SJSA1 (cell line): ENCODE measurements around the gene ATAD5. TPM values are rescaled to one million over a fixed set of nuclear protein-coding genes. Genes with fewer than 3 reads are reported as not detected.
"Not testable (repeated sequence)": the region's sequence is repeated elsewhere in the genome, so short reads cannot be mapped to it uniquely, and the experiment has no call there.

Source experiments
- DNase-seq, 2 experiments: peaks; one replicate each; pipeline ENCODE4 v3.0.0-alpha.2; 2015 to 2020; ENCODE audit warnings: low spot score in 2 of 2, low read depth in 1 of 2
- H3K27ac ChIP-seq: fragments of 250-450 bp; sonication (Bioruptor Pico); 2 replicates; pipeline ENCODE4 v1.5.1; 2020; ENCODE audit warnings: mild to moderate bottlenecking, moderate library complexity
- H3K27me3 ChIP-seq: fragments of 250-450 bp; sonication (Bioruptor Pico); replicated peaks from 2 replicates; pipeline ENCODE4 v1.5.1; 2020; ENCODE audit warnings: mild to moderate bottlenecking, moderate library complexity
- H3K36me3 ChIP-seq: fragments of 250-450 bp; sonication (Bioruptor Pico); 2 replicates; pipeline ENCODE4 v1.5.1; 2020; ENCODE audit warnings: mild to moderate bottlenecking
- H3K4me1 ChIP-seq: fragments of 250-450 bp; sonication (Bioruptor Pico); replicated peaks from 2 replicates; pipeline ENCODE4 v1.6.1; 2021; ENCODE audit warnings: mild to moderate bottlenecking
- H3K4me3 ChIP-seq: fragments of 250-450 bp; sonication (Bioruptor Pico); 2 replicates; pipeline ENCODE4 v1.5.1; 2020; ENCODE audit warnings: mild to moderate bottlenecking
- H3K9me3 ChIP-seq: fragments of 250-450 bp; sonication (Bioruptor Pico); replicated peaks from 2 replicates; pipeline ENCODE4 v1.5.1; 2020; ENCODE audit warnings: mild to moderate bottlenecking
- total RNA-seq: library from RNA; depleted of rRNA; stranded (reverse); fragments of >200 nt; shearing (Covaris generic); gene quantifications from 2 replicates; pipeline ENCODE4 v1.2.3, GENCODE V29; 2014

ATAD5 gene
- total RNA-seq, 1 experiment from 2014 or later = 11.6 TPM

DNA sequence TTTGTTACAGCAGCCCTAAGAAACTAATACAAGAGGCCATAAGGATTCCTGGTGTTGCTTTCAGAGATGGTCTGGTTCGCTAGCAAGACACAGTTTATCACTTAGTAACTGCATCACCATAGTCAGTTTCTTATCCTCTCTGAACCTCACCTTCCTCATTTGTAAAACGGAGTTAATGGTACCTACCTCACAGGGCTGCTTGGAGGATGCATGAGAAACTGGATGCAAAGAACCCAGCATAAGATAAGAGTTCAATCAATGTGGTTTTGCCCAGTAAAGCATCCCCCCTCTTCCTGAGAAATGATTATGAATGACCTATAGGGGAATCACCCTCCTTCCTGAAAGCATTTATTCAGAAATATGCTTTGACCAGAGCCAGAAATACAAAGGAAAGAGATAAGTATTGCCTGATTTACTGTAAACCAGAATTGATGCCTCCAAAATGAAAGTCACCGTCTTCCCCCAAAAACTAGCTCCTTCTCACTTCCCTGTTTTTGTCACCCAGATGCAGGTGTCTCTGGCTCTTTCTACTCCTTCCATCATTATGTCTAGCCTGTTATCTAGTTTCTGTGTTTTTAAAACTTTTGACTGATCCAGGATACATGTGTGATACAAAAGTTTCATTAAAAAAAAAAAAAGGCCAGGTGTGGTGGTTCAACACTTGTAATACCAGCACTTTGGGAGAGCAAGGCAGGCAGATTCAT lies 77.1 kb downstream of the ATAD5 start:
- H3K27ac ChIP-seq = no peak overlapping the region
- H3K9me3 ChIP-seq = no peaks in the 10 kb centered on the region
- H3K36me3 ChIP-seq = peaks cover 4% of the 10 kb centered on the region
- peaks cover 15% of the 10 kb centered on the region for H3K4me1 ChIP-seq
- no peaks in the 10 kb centered on the region for H3K27me3 ChIP-seq
- no peak for DNase-seq
- H3K4me3 ChIP-seq = no peak overlapping the region

GRCh38 chr17:30910151-30910550 lies 78.4 kb downstream of the ATAD5 start:
- not testable (repeated sequence) for H3K4me3 ChIP-seq, DNase-seq, H3K27me3 ChIP-seq, H3K36me3 ChIP-seq, H3K9me3 ChIP-seq, H3K27ac ChIP-seq
- peaks cover 13% of the 10 kb centered on the region for H3K4me1 ChIP-seq

DNA sequence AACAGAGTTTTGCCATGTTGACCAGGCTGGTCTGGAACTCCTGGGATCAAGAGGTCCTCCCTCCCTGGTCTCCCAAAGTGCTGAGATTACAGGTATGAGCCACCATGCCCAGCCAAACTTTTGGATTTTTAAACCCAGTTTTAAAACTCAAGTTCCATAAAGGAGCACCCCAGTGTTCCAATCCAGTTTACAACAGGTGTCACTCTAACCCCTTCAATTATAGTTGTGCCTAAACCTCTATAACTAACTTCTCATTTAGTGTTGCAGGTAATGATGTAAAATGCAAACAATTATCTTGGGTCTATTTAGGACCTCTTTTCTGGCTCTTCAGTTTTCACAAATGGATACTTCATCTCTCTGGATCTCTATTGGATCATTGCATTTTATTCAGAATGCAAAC lies 82.2 kb downstream of the ATAD5 start:
- H3K4me1 ChIP-seq = no peaks in the 10 kb centered on the region
- H3K36me3 ChIP-seq = no peaks in the 10 kb centered on the region
- no peak for DNase-seq
- no peak overlapping the region for H3K27ac ChIP-seq
- H3K27me3 ChIP-seq = no peaks in the 10 kb centered on the region
- no peaks in the 10 kb centered on the region for H3K9me3 ChIP-seq
- no peak overlapping the region for H3K4me3 ChIP-seq

DNA sequence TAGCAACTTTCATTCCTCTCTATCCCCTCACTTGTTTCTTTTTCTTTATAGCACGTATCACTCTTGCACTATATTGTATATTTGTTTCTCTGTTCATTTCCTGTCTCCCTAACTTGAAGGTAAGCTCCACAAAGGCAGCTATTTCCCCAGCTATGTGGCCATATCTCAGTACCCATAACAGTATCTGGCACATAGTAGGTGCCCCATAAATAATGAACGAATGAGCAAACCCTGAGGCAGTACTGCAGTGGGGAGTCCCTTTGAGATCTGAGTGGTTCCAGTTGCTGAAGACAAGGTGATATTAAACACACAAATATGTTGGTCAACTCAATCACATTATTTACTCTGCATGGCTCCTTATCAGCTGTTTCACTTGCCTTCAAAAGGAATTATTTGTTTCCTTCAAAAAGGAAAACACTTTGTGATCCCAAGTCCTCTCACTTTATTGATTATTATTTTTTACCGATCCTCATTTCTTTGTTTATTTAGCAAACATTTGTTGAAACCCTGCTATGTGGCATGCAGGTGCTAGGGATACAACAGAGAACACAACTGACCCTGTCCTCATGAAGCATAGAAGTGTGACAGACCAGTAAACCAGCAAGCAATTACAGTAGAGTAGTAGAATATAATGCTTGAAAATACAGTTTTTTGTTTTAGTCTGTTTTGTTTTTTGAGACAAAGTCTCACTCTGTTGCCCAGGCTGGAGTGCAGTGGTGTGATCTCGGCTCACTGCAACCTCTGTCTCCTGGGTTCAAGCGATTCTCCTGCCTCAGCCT lies 84.3 kb downstream of the ATAD5 start:
- H3K27ac ChIP-seq = no peak overlapping the region
- DNase-seq = no peak
- no peak overlapping the region for H3K4me3 ChIP-seq
- no peaks in the 10 kb centered on the region for H3K36me3 ChIP-seq
- no peaks in the 10 kb centered on the region for H3K9me3 ChIP-seq
- H3K27me3 ChIP-seq = no peaks in the 10 kb centered on the region
- peaks cover 11% of the 10 kb centered on the region for H3K4me1 ChIP-seq

GRCh38 chr17:30917050-30917449 lies 85.3 kb downstream of the ATAD5 start:
- Histone ChIP-seq H3K4me3 (no peak overlapping the region), H3K4me1 (peaks cover 17% of the 10 kb centered on the region), H3K27ac (no peak overlapping the region), H3K9me3 (no peaks in the 10 kb centered on the region), H3K36me3 (no peaks in the 10 kb centered on the region), H3K27me3 (peaks cover 10% of the 10 kb centered on the region)
- DNase-seq = no peak

GRCh38 chr17:30920282-30920681 lies 88.5 kb downstream of the ATAD5 start:
- peak in 1 of 2 experiments; percentile 30 for DNase-seq
- no peak overlapping the region for H3K27ac ChIP-seq
- peaks cover 23% of the 10 kb centered on the region for H3K27me3 ChIP-seq
- H3K36me3 ChIP-seq = no peaks in the 10 kb centered on the region
- H3K4me1 ChIP-seq = peaks cover 24% of the 10 kb centered on the region
- H3K9me3 ChIP-seq = no peaks in the 10 kb centered on the region; the same call in 1 of the 2 replicates
- H3K4me3 ChIP-seq = no peak overlapping the region

- H3K27me3 ChIP-seq = peaks cover 23% of the 10 kb centered on the region
- peaks cover 24% of the 10 kb centered on the region for H3K4me1 ChIP-seq
- no peak overlapping the region for H3K27ac ChIP-seq
- DNase-seq = no peak
- H3K9me3 ChIP-seq = no peaks in the 10 kb centered on the region; the same call in 1 of the 2 replicates
- no peaks in the 10 kb centered on the region for H3K36me3 ChIP-seq
- H3K4me3 ChIP-seq = no peak overlapping the region
Observed at GRCh38 chr17:30920683-30921543, 89.1 kb downstream of the ATAD5 start.

DNA sequence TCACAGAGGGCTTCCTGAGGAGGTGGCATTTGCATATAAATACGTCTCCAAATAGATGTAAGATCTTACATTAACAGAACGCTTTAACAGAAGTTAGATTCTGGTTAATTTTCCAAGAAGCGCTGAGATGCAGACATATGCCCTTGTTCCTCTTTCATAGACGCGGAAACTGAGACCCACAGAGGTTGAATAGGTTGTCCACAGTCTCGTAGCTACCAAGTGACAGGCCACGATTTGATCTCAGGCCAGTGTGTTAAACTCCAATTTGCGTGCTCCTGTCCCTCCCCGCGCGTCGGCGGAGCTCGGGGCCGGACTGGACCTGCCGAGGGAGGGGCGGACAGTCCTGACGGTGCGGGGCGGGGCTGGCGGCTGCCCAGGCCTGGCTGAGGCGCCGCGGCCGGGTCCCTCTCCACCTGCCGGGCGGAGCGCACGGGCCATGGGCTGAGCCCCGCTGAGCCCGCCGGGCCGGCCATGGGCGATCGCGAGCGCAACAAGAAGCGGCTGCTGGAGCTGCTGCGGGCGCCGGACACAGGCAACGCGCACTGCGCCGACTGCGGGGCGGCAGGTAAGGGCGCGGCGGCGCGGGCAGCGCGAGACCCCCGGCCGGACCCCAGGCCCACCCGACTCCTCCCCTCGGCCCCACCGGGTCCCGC lies 89.9 kb downstream of the ATAD5 start, which contains the start of gene ADAP2:
TSS of gene ADAP2 (plus strand) at position 402 of the 653 bp plus-strand sequence. CDS start at position 472, 70 bp downstream.
- Histone ChIP-seq H3K9me3 (no peaks in the 10 kb centered on the region; the same call in 1 of the 2 replicates), H3K27me3 (peaks cover 23% of the 10 kb centered on the region), H3K36me3 (no peaks in the 10 kb centered on the region), H3K27ac (no peak within 1 kb of the TSS), H3K4me3 (0 out of 2 replicates have a peak within 1 kb of the TSS, but pooled peaks have one; percentile 11), H3K4me1 (peaks cover 24% of the 10 kb centered on the region)
- DNase-seq = no peak

DNA sequence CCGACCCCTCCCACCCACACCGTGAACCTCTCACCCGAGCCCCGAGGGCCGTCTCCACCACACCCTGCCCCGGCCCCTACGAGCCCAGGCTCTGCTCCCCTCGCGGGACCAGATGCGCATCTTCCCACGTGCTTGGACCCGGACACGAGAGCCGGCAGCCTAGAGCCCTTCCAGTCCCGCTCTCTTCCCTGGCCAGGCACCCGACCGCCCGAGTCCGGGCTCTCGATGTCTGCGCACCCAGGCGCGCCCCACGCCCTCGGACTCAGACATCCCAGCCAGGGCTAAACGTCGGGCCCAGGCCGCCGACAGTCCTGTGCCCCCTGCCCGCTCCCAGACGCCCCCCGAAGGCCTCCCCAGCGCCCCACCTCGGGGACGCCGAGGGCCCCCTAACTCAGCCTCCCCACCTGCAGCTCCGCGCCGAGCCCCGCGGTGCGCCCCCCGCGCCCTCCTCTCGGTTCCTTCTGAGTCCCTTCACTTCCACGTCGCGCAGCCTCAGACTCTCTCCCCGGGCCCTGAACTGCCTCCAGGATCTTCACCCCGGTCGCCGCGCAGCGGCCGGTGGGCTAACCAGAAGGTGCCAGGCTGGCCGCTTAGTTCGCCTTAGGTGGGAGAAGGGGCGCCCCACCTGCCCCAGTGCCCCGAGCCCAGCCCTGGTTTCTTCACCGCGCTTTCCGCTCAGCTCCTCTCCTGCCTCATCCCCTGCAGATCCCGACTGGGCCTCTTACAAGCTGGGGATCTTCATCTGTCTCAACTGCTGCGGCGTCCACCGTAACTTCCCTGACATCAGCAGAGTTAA lies 90.7 kb downstream of the ATAD5 start:
- Histone ChIP-seq H3K4me1 (peaks cover 24% of the 10 kb centered on the region), H3K4me3 (0 out of 2 replicates have a peak overlapping the region, but pooled peaks have one; percentile 6), H3K27ac (no peak overlapping the region), H3K9me3 (no peaks in the 10 kb centered on the region; the same call in 1 of the 2 replicates), H3K27me3 (peaks cover 23% of the 10 kb centered on the region), H3K36me3 (no peaks in the 10 kb centered on the region)
- DNase-seq = no peak

DNA sequence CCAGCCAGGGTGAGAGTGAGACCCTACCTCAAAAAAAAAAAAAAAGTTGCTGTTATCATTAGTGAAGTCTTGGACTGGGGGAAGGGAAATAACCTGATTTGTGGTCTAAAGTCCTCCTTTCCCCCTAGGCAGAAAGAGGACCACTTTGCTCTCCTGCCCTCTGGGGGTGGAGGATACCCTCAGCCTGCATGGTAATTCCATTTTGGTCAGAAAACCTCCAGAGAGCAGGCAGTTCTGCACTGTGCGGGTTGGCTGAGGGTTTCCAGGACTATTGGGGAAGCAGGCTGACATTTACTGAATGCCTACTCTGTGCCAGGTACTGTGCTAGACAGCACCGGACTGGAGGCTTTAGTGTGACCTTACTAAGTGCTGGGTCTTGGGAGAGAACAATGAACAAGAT lies 92.6 kb downstream of the ATAD5 start:
- no peaks in the 10 kb centered on the region for H3K36me3 ChIP-seq
- peaks cover 23% of the 10 kb centered on the region for H3K27me3 ChIP-seq
- no peak for DNase-seq
- H3K4me3 ChIP-seq = no peak overlapping the region
- H3K27ac ChIP-seq = no peak overlapping the region
- H3K4me1 ChIP-seq = peaks cover 24% of the 10 kb centered on the region
- no peaks in the 10 kb centered on the region; the same call in 1 of the 2 replicates for H3K9me3 ChIP-seq

- Histone ChIP-seq H3K27ac (no peak overlapping the region), H3K4me1 (peaks cover 13% of the 10 kb centered on the region), H3K9me3 (no peaks in the 10 kb centered on the region; the same call in 1 of the 2 replicates), H3K36me3 (no peaks in the 10 kb centered on the region), H3K27me3 (peaks cover 18% of the 10 kb centered on the region), H3K4me3 (no peak overlapping the region)
- no peak for DNase-seq
Observed at GRCh38 chr17:30926516-30926915, 94.8 kb downstream of the ATAD5 start.

DNA sequence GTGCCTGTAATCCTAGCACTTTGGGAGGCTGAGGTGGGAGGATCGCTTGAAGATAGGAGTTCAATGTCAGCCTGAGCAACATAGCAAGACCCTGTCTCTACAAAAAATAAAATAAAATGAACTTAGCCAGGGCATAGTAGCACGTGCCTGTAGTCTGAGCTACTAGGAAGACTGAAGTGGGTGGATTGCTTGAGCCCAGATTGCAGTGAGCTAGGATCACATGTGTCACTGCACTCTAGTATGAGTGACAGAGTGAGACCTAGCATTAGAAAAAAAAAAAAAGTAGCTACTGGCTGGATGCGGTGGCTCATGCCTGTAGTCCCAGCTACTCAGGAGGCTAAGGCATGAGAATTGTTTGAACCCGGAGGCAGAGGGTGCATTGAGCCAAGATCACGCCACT lies 96.0 kb downstream of the ATAD5 start:
- no peak for DNase-seq
- Histone ChIP-seq H3K4me3 (no peak overlapping the region), H3K27me3 (peaks cover 6% of the 10 kb centered on the region), H3K27ac (no peak overlapping the region), H3K4me1 (peaks cover under 1% of the 10 kb centered on the region), H3K36me3 (no peaks in the 10 kb centered on the region), H3K9me3 (no peaks in the 10 kb centered on the region; the same call in 1 of the 2 replicates)
